Measurements from ENCODE around the gene CCNK.

DNA sequence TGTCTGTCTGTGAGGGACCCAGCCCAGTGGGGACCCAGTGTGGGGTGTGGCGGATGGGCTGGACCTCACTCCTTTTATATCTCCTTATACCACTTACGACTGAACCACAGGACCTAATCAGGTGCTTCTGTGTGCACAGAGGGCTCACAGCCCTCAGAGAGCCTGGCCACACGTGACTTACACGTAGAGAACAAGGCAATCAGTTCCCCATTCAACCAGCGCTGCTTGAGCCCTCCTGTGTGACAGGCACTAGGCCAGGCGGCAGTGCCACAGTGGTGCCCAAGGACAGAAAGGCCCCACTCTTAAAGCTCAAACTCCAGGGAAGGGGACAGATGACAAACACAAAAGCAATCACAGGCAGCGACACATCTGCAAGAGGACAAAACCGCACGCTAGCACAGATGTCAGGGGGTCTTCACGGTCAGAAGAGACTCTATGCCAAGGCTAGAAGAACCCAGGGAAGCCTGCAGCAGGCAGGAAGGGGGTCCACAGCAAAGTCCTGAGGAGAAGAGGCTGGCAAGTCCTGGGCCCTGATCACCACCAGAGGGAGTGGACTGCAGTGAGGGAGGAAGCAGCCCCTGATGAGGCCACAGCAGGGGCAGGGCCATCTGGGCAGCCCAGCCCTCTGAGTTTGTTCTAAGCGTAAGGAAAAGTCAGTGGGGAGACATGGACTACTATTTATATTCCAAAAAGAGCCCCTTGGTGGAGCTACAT, 39.9 kb upstream of the CCNK start:
- TF ChIP-seq, protein P1, sequence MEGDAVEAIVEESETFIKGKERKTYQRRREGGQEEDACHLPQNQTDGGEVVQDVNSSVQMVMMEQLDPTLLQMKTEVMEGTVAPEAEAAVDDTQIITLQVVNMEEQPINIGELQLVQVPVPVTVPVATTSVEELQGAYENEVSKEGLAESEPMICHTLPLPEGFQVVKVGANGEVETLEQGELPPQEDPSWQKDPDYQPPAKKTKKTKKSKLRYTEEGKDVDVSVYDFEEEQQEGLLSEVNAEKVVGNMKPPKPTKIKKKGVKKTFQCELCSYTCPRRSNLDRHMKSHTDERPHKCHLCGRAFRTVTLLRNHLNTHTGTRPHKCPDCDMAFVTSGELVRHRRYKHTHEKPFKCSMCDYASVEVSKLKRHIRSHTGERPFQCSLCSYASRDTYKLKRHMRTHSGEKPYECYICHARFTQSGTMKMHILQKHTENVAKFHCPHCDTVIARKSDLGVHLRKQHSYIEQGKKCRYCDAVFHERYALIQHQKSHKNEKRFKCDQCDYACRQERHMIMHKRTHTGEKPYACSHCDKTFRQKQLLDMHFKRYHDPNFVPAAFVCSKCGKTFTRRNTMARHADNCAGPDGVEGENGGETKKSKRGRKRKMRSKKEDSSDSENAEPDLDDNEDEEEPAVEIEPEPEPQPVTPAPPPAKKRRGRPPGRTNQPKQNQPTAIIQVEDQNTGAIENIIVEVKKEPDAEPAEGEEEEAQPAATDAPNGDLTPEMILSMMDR (IDR thresholded peaks at IDR 0.05), result no peak
- TF ChIP-seq SP1 (CRISPR knock-in tag; conservative IDR thresholded peaks at IDR 0.05) (no peak), NR3C1 (CRISPR knock-in tag; conservative IDR thresholded peaks at IDR 0.05; ENCODE audit: low read depth) (no peak), CREB1 (CRISPR knock-in tag; IDR thresholded peaks at IDR 0.05) (no peak), NFE2L1 (CRISPR knock-in tag; IDR thresholded peaks at IDR 0.05) (no peak), JUN (CRISPR knock-in tag; IDR thresholded peaks at IDR 0.05) (no peak), USF2 (CRISPR knock-in tag; IDR thresholded peaks at IDR 0.05) (no peak), NR2C2 (CRISPR knock-in tag; IDR thresholded peaks at IDR 0.05) (no peak), ESRRA (CRISPR knock-in tag; IDR thresholded peaks at IDR 0.05; ENCODE audit: borderline replicate concordance) (no peak)
- TF ChIP-seq, protein P2, sequence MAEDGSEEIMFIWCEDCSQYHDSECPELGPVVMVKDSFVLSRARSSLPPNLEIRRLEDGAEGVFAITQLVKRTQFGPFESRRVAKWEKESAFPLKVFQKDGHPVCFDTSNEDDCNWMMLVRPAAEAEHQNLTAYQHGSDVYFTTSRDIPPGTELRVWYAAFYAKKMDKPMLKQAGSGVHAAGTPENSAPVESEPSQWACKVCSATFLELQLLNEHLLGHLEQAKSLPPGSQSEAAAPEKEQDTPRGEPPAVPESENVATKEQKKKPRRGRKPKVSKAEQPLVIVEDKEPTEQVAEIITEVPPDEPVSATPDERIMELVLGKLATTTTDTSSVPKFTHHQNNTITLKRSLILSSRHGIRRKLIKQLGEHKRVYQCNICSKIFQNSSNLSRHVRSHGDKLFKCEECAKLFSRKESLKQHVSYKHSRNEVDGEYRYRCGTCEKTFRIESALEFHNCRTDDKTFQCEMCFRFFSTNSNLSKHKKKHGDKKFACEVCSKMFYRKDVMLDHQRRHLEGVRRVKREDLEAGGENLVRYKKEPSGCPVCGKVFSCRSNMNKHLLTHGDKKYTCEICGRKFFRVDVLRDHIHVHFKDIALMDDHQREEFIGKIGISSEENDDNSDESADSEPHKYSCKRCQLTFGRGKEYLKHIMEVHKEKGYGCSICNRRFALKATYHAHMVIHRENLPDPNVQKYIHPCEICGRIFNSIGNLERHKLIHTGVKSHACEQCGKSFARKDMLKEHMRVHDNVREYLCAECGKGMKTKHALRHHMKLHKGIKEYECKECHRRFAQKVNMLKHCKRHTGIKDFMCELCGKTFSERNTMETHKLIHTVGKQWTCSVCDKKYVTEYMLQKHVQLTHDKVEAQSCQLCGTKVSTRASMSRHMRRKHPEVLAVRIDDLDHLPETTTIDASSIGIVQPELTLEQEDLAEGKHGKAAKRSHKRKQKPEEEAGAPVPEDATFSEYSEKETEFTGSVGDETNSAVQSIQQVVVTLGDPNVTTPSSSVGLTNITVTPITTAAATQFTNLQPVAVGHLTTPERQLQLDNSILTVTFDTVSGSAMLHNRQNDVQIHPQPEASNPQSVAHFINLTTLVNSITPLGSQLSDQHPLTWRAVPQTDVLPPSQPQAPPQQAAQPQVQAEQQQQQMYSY (CRISPR knock-in tag; IDR thresholded peaks at IDR 0.05), result no peak
- TF ChIP-seq, protein P3, sequence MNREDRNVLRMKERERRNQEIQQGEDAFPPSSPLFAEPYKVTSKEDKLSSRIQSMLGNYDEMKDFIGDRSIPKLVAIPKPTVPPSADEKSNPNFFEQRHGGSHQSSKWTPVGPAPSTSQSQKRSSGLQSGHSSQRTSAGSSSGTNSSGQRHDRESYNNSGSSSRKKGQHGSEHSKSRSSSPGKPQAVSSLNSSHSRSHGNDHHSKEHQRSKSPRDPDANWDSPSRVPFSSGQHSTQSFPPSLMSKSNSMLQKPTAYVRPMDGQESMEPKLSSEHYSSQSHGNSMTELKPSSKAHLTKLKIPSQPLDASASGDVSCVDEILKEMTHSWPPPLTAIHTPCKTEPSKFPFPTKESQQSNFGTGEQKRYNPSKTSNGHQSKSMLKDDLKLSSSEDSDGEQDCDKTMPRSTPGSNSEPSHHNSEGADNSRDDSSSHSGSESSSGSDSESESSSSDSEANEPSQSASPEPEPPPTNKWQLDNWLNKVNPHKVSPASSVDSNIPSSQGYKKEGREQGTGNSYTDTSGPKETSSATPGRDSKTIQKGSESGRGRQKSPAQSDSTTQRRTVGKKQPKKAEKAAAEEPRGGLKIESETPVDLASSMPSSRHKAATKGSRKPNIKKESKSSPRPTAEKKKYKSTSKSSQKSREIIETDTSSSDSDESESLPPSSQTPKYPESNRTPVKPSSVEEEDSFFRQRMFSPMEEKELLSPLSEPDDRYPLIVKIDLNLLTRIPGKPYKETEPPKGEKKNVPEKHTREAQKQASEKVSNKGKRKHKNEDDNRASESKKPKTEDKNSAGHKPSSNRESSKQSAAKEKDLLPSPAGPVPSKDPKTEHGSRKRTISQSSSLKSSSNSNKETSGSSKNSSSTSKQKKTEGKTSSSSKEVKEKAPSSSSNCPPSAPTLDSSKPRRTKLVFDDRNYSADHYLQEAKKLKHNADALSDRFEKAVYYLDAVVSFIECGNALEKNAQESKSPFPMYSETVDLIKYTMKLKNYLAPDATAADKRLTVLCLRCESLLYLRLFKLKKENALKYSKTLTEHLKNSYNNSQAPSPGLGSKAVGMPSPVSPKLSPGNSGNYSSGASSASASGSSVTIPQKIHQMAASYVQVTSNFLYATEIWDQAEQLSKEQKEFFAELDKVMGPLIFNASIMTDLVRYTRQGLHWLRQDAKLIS (CRISPR knock-in tag; IDR thresholded peaks at IDR 0.05; ENCODE audit: borderline replicate concordance), result no peak

Data from WTC11 (cell line).